Common myeloid progenitor, CD34-positive (primary cell): Measurements from ENCODE around the gene SPAG8.

Experiments used
- CTCF ChIA-PET: fragments of 350-600 bp; sonication (Branson Sonifier 250); formaldehyde crosslinking; loops from one replicate; lab custom pipeline; 2021; ENCODE audit warnings: antibody characterized with exemption; lab: Charles Lee
- POLR2A ChIA-PET: fragments of 350-600 bp; sonication (Branson Sonifier 250); formaldehyde crosslinking; loops from one replicate; lab custom pipeline; 2021; ENCODE audit warnings: antibody characterized with exemption; lab: Charles Lee
- DNase-seq, 3 donors: peaks; one replicate each; pipeline versions ENCODE4 v3.0.0 to v3.0.0-alpha.2; 2013
- H3K27ac ChIP-seq, 2 experiments: 1 replicate in 1 of 2; 2 replicates in 1 of 2; pipeline ENCODE4 v1.7.0; 2013; ENCODE audit warnings: inconsistent platforms in 2 of 2, low read length in 2 of 2, mild to moderate bottlenecking in 2 of 2, low read depth in 1 of 2, moderate library complexity in 1 of 2; ENCODE audit not compliant: severe bottlenecking in 2 of 2, insufficient read depth in 1 of 2, poor library complexity in 1 of 2
- H3K27me3 ChIP-seq, 5 experiments: replicated peaks in 2 of 5; 1 replicate in 3 of 5; 2 replicates in 2 of 5; pipeline versions ENCODE4 v1.6.1 to v1.7.0; 2013; ENCODE audit warnings: low read length in 4 of 5, mild to moderate bottlenecking in 2 of 5, moderate library complexity in 2 of 5, inconsistent platforms in 1 of 5; ENCODE audit not compliant: insufficient read depth in 5 of 5, control insufficient read depth in 4 of 5
- H3K36me3 ChIP-seq, 4 experiments: 1 replicate in 2 of 4; 2 replicates in 2 of 4; pipeline versions ENCODE4 v1.6.1 to v1.7.0; 2013; ENCODE audit warnings: low read length in 3 of 4, control low read depth in 1 of 4, mild to moderate bottlenecking in 1 of 4; ENCODE audit not compliant: control insufficient read depth in 4 of 4, insufficient read depth in 4 of 4
- H3K4me1 ChIP-seq, 4 experiments: 1 replicate in 3 of 4; 2 replicates in 1 of 4; pipeline versions ENCODE4 v1.6.1 to v1.7.1; 2013; ENCODE audit warnings: low read length in 3 of 4, mild to moderate bottlenecking in 3 of 4, control low read depth in 1 of 4, inconsistent platforms in 1 of 4, moderate library complexity in 1 of 4; ENCODE audit not compliant: control insufficient read depth in 4 of 4, insufficient read depth in 4 of 4; ENCODE audit errors: control extremely low read depth in 1 of 4
- H3K4me3 ChIP-seq, 7 experiments: 1 replicate in 4 of 7; 2 replicates in 3 of 7; pipeline versions ENCODE4 v1.5.1 to v1.7.0; 2013; ENCODE audit warnings: mild to moderate bottlenecking in 7 of 7, low read length in 6 of 7, moderate library complexity in 6 of 7, inconsistent platforms in 2 of 7, low read depth in 2 of 7, control low read depth in 1 of 7; ENCODE audit not compliant: insufficient read depth in 4 of 7, control insufficient read depth in 1 of 7; ENCODE audit errors: extremely low read depth in 1 of 7
- H3K9me3 ChIP-seq, 5 experiments: 1 replicate in 4 of 5; 2 replicates in 1 of 5; pipeline versions ENCODE4 v1.6.1 to v1.7.1; 2013; ENCODE audit warnings: low read length in 4 of 5, mild to moderate bottlenecking in 2 of 5, inconsistent platforms in 1 of 5, low read depth in 1 of 5, moderate library complexity in 1 of 5; ENCODE audit not compliant: control insufficient read depth in 4 of 5, insufficient read depth in 2 of 5; ENCODE audit errors: control extremely low read depth in 1 of 5
- WGBS: methylation state at CpG from one replicate; pipeline ENCODE4 v1.1.5; 2013; ENCODE audit not compliant: insufficient coverage; 5-methylcytosine and 5-hydroxymethylcytosine counted together

SPAG8 gene

GRCh38 chr9:35839926-35840325, 27.9 kb upstream of the SPAG8 start:
- Histone ChIP-seq H3K36me3 (no peaks in the 10 kb centered on the region), H3K27ac (no peak overlapping the region), H3K4me1 (peaks cover 2 to 12% (median 6%) of the 10 kb centered on the region in 4 experiments), H3K4me3 (no peak overlapping the region), H3K27me3 (peaks cover 0 to 84% (median 26%) of the 10 kb centered on the region in 5 experiments), H3K9me3 (no peaks in the 10 kb centered on the region)
- no peak for DNase-seq
- CTCF ChIA-PET, result interaction anchor here (0.6 to 1.4 kb wide), 5 partner anchors 8 to 64 kb away, joined by 3 to 4 read pairs (median 3); no protein-coding TSS in a partner anchor
- POLR2A ChIA-PET, result no interaction called here
- 98% methylated on average over 5 of the region's 5 CpGs for WGBS

GRCh38 chr9:35836595-35836994, 24.5 kb upstream of the SPAG8 start:
- Histone ChIP-seq H3K4me3 (no peak overlapping the region), H3K27ac (no peak overlapping the region), H3K9me3 (no peaks in the 10 kb centered on the region), H3K4me1 (peaks cover 4 to 25% (median 15%) of the 10 kb centered on the region in 4 experiments), H3K27me3 (peaks cover 0 to 57% (median 23%) of the 10 kb centered on the region in 5 experiments), H3K36me3 (no peaks in the 10 kb centered on the region)
- POLR2A ChIA-PET, result no interaction called here
- WGBS, result 100% methylated on average over 5 of the region's 5 CpGs
- DNase-seq, result no peak
- CTCF ChIA-PET, result interaction anchor here (0.9 to 4.8 kb wide), 10 partner anchors 8 to 105 kb away, joined by 3 to 35 read pairs (median 5); partner anchors contain the start of genes CREB3, FAM221B, NPR2 and TLN1

GRCh38 chr9:35835766-35836165, 23.7 kb upstream of the SPAG8 start:
- WGBS, result 85% methylated on average over 2 of the region's 2 CpGs
- POLR2A ChIA-PET, result interaction anchor here (0.5 kb wide), 1 partner anchor 19 kb away, joined by 3 read pairs; no protein-coding TSS in a partner anchor

GRCh38 chr9:35835216-35835632, 23.2 kb upstream of the SPAG8 start:
- ChIA-PET CTCF (interaction anchor here (0.7 to 4.8 kb wide), 16 partner anchors 9 to 104 kb away, joined by 3 to 35 read pairs (median 4); partner anchors contain the start of genes CREB3, FAM221B, NPR2 and TLN1), POLR2A (no interaction called here)
- no peaks in the 10 kb centered on the region for H3K9me3 ChIP-seq
- peak in 1 of 3 donors; percentile 28 for DNase-seq
- H3K4me3 ChIP-seq, result no peak overlapping the region
- H3K36me3 ChIP-seq, result no peaks in the 10 kb centered on the region
- peaks cover 0 to 46% (median 20%) of the 10 kb centered on the region in 5 experiments for H3K27me3 ChIP-seq
- 100% methylated on average over 3 of the region's 3 CpGs for WGBS
- H3K4me1 ChIP-seq, result peaks cover 4 to 25% (median 15%) of the 10 kb centered on the region in 4 experiments
- H3K27ac ChIP-seq, result no peak overlapping the region

More at GRCh38 chr9:35835766-35836165, 23.7 kb upstream of the SPAG8 start:
- CTCF ChIA-PET, result interaction anchor here (0.7 to 4.8 kb wide), 19 partner anchors 9 to 354 kb away, joined by 3 to 35 read pairs (median 4); partner anchors contain the start of genes CREB3, FAM221B, NPR2 and TLN1
- no peak overlapping the region for H3K4me3 ChIP-seq
- no peak for DNase-seq
- H3K36me3 ChIP-seq, result no peaks in the 10 kb centered on the region
- H3K9me3 ChIP-seq, result no peaks in the 10 kb centered on the region
- H3K27ac ChIP-seq, result no peak overlapping the region
- H3K4me1 ChIP-seq, result peaks cover 4 to 25% (median 15%) of the 10 kb centered on the region in 4 experiments
- H3K27me3 ChIP-seq, result peaks cover 0 to 51% (median 20%) of the 10 kb centered on the region in 5 experiments

GRCh38 chr9:35834260-35835215, 22.5 kb upstream of the SPAG8 start:
- WGBS, result 87% methylated on average over 13 of the region's 14 CpGs
- no peak for DNase-seq
- H3K27ac ChIP-seq, result no peak overlapping the region
- H3K27me3 ChIP-seq, result peaks cover 0 to 39% (median 18%) of the 10 kb centered on the region in 5 experiments
- H3K9me3 ChIP-seq, result no peaks in the 10 kb centered on the region
- ChIA-PET POLR2A (interaction anchor here (1.7 kb wide), 1 partner anchor 102 kb away, joined by 5 read pairs; the partner anchor contains the start of genes CREB3 and TLN1), CTCF (interaction anchor here (0.7 to 4.8 kb wide), 17 partner anchors 8 to 155 kb away, joined by 3 to 35 read pairs (median 4); partner anchors contain the start of genes FAM221B, NPR2 and TMEM8B)
- no peaks in the 10 kb centered on the region for H3K36me3 ChIP-seq
- peaks cover 4 to 25% (median 20%) of the 10 kb centered on the region in 4 experiments for H3K4me1 ChIP-seq
- H3K4me3 ChIP-seq, result peak overlapping the region in 1 of 7 experiments; percentile 31

- no peak for DNase-seq
- no peak overlapping the region for H3K27ac ChIP-seq
- H3K4me3 ChIP-seq, result no peak overlapping the region
- 72% methylated on average over 4 of the region's 5 CpGs for WGBS
- H3K4me1 ChIP-seq, result peaks cover 4 to 32% (median 30%) of the 10 kb centered on the region in 4 experiments
- CTCF ChIA-PET, result interaction anchor here (0.6 to 4.4 kb wide), 14 partner anchors 7 to 58 kb away, joined by 3 to 28 read pairs (median 3); partner anchors contain the start of gene NPR2
- no peaks in the 10 kb centered on the region for H3K9me3 ChIP-seq
- no peaks in the 10 kb centered on the region for H3K36me3 ChIP-seq
- POLR2A ChIA-PET, result interaction anchor here (1.7 kb wide), 1 partner anchor 100 kb away, joined by 5 read pairs; the partner anchor contains the start of genes CREB3 and TLN1
- H3K27me3 ChIP-seq, result peaks cover 0 to 22% (median 8%) of the 10 kb centered on the region in 5 experiments
These were observed 20.8 kb upstream of the SPAG8 start for GRCh38 chr9:35832814-35833213.
